Panc1 (cell line): ENCODE results near the gene LRP1B. TPM values are rescaled to one million over a fixed set of nuclear protein-coding genes. Genes with fewer than 3 reads are reported as not detected.

Experiments
- ATAC-seq: fragments of 200-7000 bp; cut with Tn5 transposase; 2 replicates; pipeline ENCODE4 v1.9.1; 2020; ENCODE audit warnings: mild to moderate bottlenecking, moderate library complexity
- BruUV-seq: library from RNA; stranded (reverse); fragments of 400-500 nt; replicated peaks from 2 replicates; lab custom pipeline; 2021; lab: Mats Ljungman, UMichigan
- CTCF ChIA-PET: fragments of 300-600 bp; sonication (Branson Sonifier 250); formaldehyde crosslinking; loops from one replicate; lab custom pipeline; 2022; ENCODE audit warnings: antibody characterized with exemption; lab: Charles Lee
- POLR2A ChIA-PET: fragments of 300-600 bp; sonication (Branson Sonifier 250); formaldehyde crosslinking; loops from one replicate; lab custom pipeline; 2022; ENCODE audit warnings: antibody characterized with exemption; lab: Charles Lee
- DNase-seq: peaks from one replicate; pipeline ENCODE4 v3.0.0-alpha.2; 2010; ENCODE audit warnings: low read depth, low spot score
- H3K27ac ChIP-seq: 2 replicates; pipeline ENCODE4 v1.5.1; 2011; ENCODE audit warnings: mild to moderate bottlenecking, low read length, inconsistent platforms
- H3K27me3 ChIP-seq: fragments of 200-500 bp; sonication (Bioruptor generic); 2 replicates; pipeline ENCODE4 v1.6.0; 2014; ENCODE audit warnings: low read length, inconsistent platforms; ENCODE audit not compliant: control insufficient read depth, insufficient read depth
- H3K36me3 ChIP-seq: fragments of 200-500 bp; sonication (Bioruptor generic); 2 replicates; pipeline ENCODE4 v1.5.1; 2014; ENCODE audit warnings: inconsistent platforms, mild to moderate bottlenecking, low read length, moderate library complexity; ENCODE audit not compliant: control insufficient read depth, insufficient read depth
- H3K4me1 ChIP-seq: 2 replicates; pipeline ENCODE4 v1.5.1; 2011; ENCODE audit warnings: inconsistent platforms, mild to moderate bottlenecking, low read length, moderate library complexity; ENCODE audit not compliant: control insufficient read depth, insufficient read depth
- H3K4me3 ChIP-seq, 2 experiments: 2 replicates each; pipeline ENCODE4 v1.5.1; 2011 to 2012; ENCODE audit warnings: low read depth in 2 of 2, low read length in 2 of 2, mild to moderate bottlenecking in 2 of 2, inconsistent platforms in 1 of 2, moderate library complexity in 1 of 2
- H3K9me3 ChIP-seq: fragments of 200-500 bp; sonication (Bioruptor generic); 2 replicates; pipeline ENCODE4 v1.5.1; 2014; ENCODE audit warnings: low read depth, mild to moderate bottlenecking, inconsistent platforms, low read length, moderate library complexity; ENCODE audit not compliant: control insufficient read depth, insufficient read depth
- POLR2AphosphoS5 ChIP-seq: IDR thresholded peaks from 2 replicates; pipeline ENCODE4 v1.6.1; 2012; ENCODE audit warnings: mild to moderate bottlenecking, low read depth, low read length, moderate library complexity
- SIN3A ChIP-seq: IDR thresholded peaks from 2 replicates; pipeline ENCODE4 v1.6.1; 2012; ENCODE audit warnings: low read depth, mild to moderate bottlenecking, low read length, moderate library complexity, borderline replicate concordance; ENCODE audit not compliant: insufficient read depth
- TCF7L2 ChIP-seq: IDR thresholded peaks from 2 replicates; pipeline ENCODE4 v1.6.1; 2011; ENCODE audit warnings: mild to moderate bottlenecking, low read depth, low read length, inconsistent platforms
- in situ Hi-C: cut with HindIII; loops from 2 replicates; pipeline ENCODE4 v1.10.0; 2016; ENCODE audit warnings: low sequenced_read_pairs, low pct_unique_long_range_greater_than_20kb
- intact Hi-C: fragments of 100-400 bp; cut with micrococcal nuclease; formaldehyde crosslinking; loops from one replicate; pipeline ENCODE4 v1.10.0; 2022; ENCODE audit not compliant: unreplicated experiment
- total RNA-seq: library from RNA; stranded (reverse); gene quantifications from one replicate; pipeline ENCODE4 v1.2.1, GENCODE V29; 2021; ENCODE audit not compliant: unreplicated experiment
- TF ChIP-seq, protein P1 (sequence below), 2 experiments: IDR thresholded peaks; 2 replicates each; pipeline ENCODE4 v1.6.1; 2011 to 2012; ENCODE audit warnings: low read depth in 2 of 2, control low read depth in 1 of 2, low read length in 1 of 2, mild to moderate bottlenecking in 1 of 2, moderate library complexity in 1 of 2; ENCODE audit not compliant: insufficient read depth in 1 of 2
- TF ChIP-seq, protein P2 (sequence below): fragments of 450-650 bp; IDR thresholded peaks from 2 replicates; pipeline ENCODE4 v1.5.1; 2017; ENCODE audit warnings: mild to moderate bottlenecking

Gene LRP1B
- total RNA-seq, 1 experiment from 2014 or later, result 0.54 TPM

DNA sequence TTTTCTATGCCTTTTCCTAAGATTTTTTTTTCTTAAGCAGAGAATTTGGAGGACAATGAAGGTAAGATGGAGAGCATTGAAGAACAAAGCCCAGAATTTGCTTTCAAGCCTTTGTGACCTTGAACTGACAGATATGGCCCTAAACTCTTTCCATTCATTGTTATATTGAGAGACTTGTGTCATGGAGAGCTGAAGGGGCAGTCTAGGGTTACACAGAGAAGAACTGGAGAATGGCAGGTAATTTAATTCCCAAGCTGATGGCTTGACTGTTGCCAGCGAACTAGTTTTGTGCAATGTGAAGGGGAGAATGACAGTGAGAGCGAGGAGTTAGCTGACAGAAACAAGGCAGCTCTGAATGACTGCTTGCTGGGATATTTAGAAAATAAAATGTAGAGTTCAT lies 1344.2 kb downstream of the LRP1B start:
- Histone ChIP-seq H3K36me3 (no peaks in the 10 kb centered on the region), H3K4me1 (no peaks in the 10 kb centered on the region), H3K4me3 (no peak overlapping the region), H3K27me3 (no peaks in the 10 kb centered on the region), H3K9me3 (no peaks in the 10 kb centered on the region), H3K27ac (no peak overlapping the region)
- ChIA-PET POLR2A (no interaction called here), CTCF (no interaction called here)
- DNase-seq (no peak), ATAC-seq (no peak)
- in situ Hi-C loops, result no loop called here
- intact Hi-C loops, result no loop called here
- no peak for TF ChIP-seq SIN3A
- TF ChIP-seq, protein P1, sequence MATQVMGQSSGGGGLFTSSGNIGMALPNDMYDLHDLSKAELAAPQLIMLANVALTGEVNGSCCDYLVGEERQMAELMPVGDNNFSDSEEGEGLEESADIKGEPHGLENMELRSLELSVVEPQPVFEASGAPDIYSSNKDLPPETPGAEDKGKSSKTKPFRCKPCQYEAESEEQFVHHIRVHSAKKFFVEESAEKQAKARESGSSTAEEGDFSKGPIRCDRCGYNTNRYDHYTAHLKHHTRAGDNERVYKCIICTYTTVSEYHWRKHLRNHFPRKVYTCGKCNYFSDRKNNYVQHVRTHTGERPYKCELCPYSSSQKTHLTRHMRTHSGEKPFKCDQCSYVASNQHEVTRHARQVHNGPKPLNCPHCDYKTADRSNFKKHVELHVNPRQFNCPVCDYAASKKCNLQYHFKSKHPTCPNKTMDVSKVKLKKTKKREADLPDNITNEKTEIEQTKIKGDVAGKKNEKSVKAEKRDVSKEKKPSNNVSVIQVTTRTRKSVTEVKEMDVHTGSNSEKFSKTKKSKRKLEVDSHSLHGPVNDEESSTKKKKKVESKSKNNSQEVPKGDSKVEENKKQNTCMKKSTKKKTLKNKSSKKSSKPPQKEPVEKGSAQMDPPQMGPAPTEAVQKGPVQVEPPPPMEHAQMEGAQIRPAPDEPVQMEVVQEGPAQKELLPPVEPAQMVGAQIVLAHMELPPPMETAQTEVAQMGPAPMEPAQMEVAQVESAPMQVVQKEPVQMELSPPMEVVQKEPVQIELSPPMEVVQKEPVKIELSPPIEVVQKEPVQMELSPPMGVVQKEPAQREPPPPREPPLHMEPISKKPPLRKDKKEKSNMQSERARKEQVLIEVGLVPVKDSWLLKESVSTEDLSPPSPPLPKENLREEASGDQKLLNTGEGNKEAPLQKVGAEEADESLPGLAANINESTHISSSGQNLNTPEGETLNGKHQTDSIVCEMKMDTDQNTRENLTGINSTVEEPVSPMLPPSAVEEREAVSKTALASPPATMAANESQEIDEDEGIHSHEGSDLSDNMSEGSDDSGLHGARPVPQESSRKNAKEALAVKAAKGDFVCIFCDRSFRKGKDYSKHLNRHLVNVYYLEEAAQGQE (IDR thresholded peaks at IDR 0.05; ENCODE audit: insufficient read depth in 1 of 2, low read depth in 2 of 2, low read length in 1 of 2), result no peak
- no TSS peak for BruUV-seq

DNA sequence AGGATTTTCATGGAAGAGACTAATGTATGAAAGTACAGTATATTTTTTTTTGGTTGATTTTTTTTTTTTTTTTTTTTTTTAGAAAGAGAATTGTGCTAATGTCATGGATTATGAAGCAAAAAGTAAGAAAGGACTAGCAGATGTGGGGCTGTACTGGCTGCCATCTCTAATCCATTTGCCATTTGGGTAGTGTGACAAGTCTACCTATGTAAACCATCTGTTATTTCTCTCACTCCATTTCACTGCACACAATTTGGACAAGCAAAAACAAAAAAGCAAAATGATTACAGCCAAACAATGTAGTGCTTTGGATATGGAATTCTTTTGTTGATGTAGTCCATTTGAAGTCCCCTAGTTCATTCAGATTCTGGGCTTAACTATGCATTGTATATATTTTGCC lies 1355.4 kb downstream of the LRP1B start:
- TF ChIP-seq, protein P2, sequence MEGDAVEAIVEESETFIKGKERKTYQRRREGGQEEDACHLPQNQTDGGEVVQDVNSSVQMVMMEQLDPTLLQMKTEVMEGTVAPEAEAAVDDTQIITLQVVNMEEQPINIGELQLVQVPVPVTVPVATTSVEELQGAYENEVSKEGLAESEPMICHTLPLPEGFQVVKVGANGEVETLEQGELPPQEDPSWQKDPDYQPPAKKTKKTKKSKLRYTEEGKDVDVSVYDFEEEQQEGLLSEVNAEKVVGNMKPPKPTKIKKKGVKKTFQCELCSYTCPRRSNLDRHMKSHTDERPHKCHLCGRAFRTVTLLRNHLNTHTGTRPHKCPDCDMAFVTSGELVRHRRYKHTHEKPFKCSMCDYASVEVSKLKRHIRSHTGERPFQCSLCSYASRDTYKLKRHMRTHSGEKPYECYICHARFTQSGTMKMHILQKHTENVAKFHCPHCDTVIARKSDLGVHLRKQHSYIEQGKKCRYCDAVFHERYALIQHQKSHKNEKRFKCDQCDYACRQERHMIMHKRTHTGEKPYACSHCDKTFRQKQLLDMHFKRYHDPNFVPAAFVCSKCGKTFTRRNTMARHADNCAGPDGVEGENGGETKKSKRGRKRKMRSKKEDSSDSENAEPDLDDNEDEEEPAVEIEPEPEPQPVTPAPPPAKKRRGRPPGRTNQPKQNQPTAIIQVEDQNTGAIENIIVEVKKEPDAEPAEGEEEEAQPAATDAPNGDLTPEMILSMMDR, result no peak
- TF ChIP-seq, protein P1 (IDR thresholded peaks at IDR 0.05; ENCODE audit: insufficient read depth in 1 of 2, low read depth in 2 of 2, low read length in 1 of 2), result no peak
- TF ChIP-seq POLR2AphosphoS5, result no peak
- TF ChIP-seq SIN3A, result no peak
- TF ChIP-seq TCF7L2, result no peak
- ChIA-PET POLR2A (no interaction called here), CTCF (no interaction called here)
- no peaks in the 10 kb centered on the region for H3K9me3 ChIP-seq
- in situ Hi-C loops, result no loop called here
- no peak for ATAC-seq
- H3K27ac ChIP-seq, result no peak overlapping the region
- no peaks in the 10 kb centered on the region for H3K36me3 ChIP-seq
- intact Hi-C loops, result no loop called here
- DNase-seq, result no peak
- no peaks in the 10 kb centered on the region for H3K27me3 ChIP-seq
- H3K4me1 ChIP-seq, result no peaks in the 10 kb centered on the region
- BruUV-seq, result no TSS peak
- no peak overlapping the region for H3K4me3 ChIP-seq
